H1 (cell line): Measurements from ENCODE around the gene MTM1. TPM values are rescaled to one million over a fixed set of nuclear protein-coding genes. Genes with fewer than 3 reads are reported as not detected.

Experiments used
- CTCF ChIA-PET: fragments of 300-600 bp; sonication (Branson Sonifier 250); formaldehyde crosslinking; loops from one replicate; lab custom pipeline; 2021; ENCODE audit not compliant: partially characterized antibody; lab: Charles Lee
- POLR2A ChIA-PET: fragments of 300-600 bp; sonication (Branson Sonifier 250); formaldehyde crosslinking; loops from one replicate; lab custom pipeline; 2021; ENCODE audit warnings: inconsistent platforms; ENCODE audit not compliant: partially characterized antibody; lab: Charles Lee
- DNase-seq, 2 experiments: peaks; one replicate each; pipeline versions ENCODE4 v3.0.0 to v3.0.0-alpha.2; 2010 to 2022; ENCODE audit warnings: low spot score in 2 of 2, low read depth in 1 of 2, mixed read lengths in 1 of 2
- FAIRE-seq: peaks from 2 replicates; lab custom pipeline; 2011; peaks lifted over from hg19 to GRCh38; lab: Jason Lieb, UNC
- H2AFZ ChIP-seq: 2 replicates; pipeline ENCODE4 v1.8.1; 2012; ENCODE audit warnings: low read length, inconsistent platforms
- H2AK5ac ChIP-seq: 2 replicates; pipeline ENCODE4 v1.6.1; 2013; ENCODE audit warnings: low read depth, low read length
- H2BK120ac ChIP-seq: replicated peaks from 2 replicates; pipeline ENCODE3; 2013; ENCODE audit warnings: low read depth, low read length, inconsistent platforms
- H2BK12ac ChIP-seq: 2 replicates; pipeline ENCODE4 v1.6.1; 2013; ENCODE audit warnings: low read depth, low read length
- H2BK15ac ChIP-seq: 2 replicates; pipeline ENCODE4 v1.6.1; 2013; ENCODE audit warnings: low read length
- H2BK20ac ChIP-seq: 2 replicates; pipeline ENCODE4 v1.6.1; 2013; ENCODE audit warnings: low read length
- H2BK5ac ChIP-seq: 2 replicates; pipeline ENCODE4 v1.6.1; 2013; ENCODE audit warnings: low read depth, low read length
- H3K14ac ChIP-seq: 2 replicates; pipeline ENCODE4 v1.6.1; 2013; ENCODE audit warnings: inconsistent platforms; ENCODE audit not compliant: insufficient read length
- H3K18ac ChIP-seq: 2 replicates; pipeline ENCODE4 v1.6.1; 2013; ENCODE audit warnings: low read length; ENCODE audit errors: extremely low read depth
- H3K23ac ChIP-seq: 2 replicates; pipeline ENCODE4 v1.6.1; 2013; ENCODE audit warnings: inconsistent platforms; ENCODE audit not compliant: insufficient read length
- H3K23me2 ChIP-seq: 2 replicates; pipeline ENCODE4 v1.6.1; 2013; ENCODE audit warnings: low read depth, low read length
- H3K27ac ChIP-seq: 2 replicates; pipeline ENCODE4 v1.6.1; 2011; ENCODE audit warnings: low read depth, low read length, inconsistent platforms
- H3K27me3 ChIP-seq, 4 experiments: replicated peaks in 1 of 4; 1 replicate in 1 of 4; 2 replicates in 3 of 4; pipeline versions ENCODE4 v1.6.1 to v1.8.1; 2011 to 2013; ENCODE audit warnings: low read length in 3 of 4, mild to moderate bottlenecking in 3 of 4, inconsistent platforms in 2 of 4, mixed read lengths in 2 of 4, moderate library complexity in 1 of 4; ENCODE audit not compliant: control insufficient read depth in 3 of 4, insufficient read depth in 3 of 4; ENCODE audit errors: extremely low read depth in 1 of 4
- H3K36me3 ChIP-seq, 4 experiments: 2 replicates each; pipeline versions ENCODE4 v1.6.1 to v1.8.1; 2011 to 2013; ENCODE audit warnings: mild to moderate bottlenecking in 4 of 4, low read length in 3 of 4, moderate library complexity in 2 of 4, control low read depth in 1 of 4, inconsistent platforms in 1 of 4; ENCODE audit not compliant: insufficient read depth in 4 of 4, control insufficient read depth in 2 of 4
- H3K4ac ChIP-seq: replicated peaks from 2 replicates; pipeline ENCODE3; 2013; ENCODE audit warnings: low read length, low read depth, mixed read lengths, inconsistent platforms; ENCODE audit not compliant: insufficient read length
- H3K4me1 ChIP-seq, 4 experiments: replicated peaks in 1 of 4; 1 replicate in 1 of 4; 2 replicates in 3 of 4; pipeline versions ENCODE4 v1.6.1 to v1.8.1; 2011 to 2013; ENCODE audit warnings: low read length in 3 of 4, inconsistent platforms in 2 of 4, mixed read lengths in 1 of 4; ENCODE audit not compliant: insufficient read depth in 4 of 4, control insufficient read depth in 3 of 4
- H3K4me2 ChIP-seq, 2 experiments: 2 replicates each; pipeline versions ENCODE4 v1.6.1 to v1.8.1; 2011 to 2013; ENCODE audit warnings: low read depth in 2 of 2, low read length in 2 of 2, control low read depth in 1 of 2, inconsistent platforms in 1 of 2, mild to moderate bottlenecking in 1 of 2; ENCODE audit not compliant: insufficient read depth in 1 of 2
- H3K4me3 ChIP-seq, 4 experiments: fragments of 200-600, 300-600 bp in 1 of 4; sonication (generic), shearing (Covaris generic), sonication (Bioruptor Twin) in 1 of 4; 2 replicates each; pipeline versions ENCODE4 v1.5.1 to v1.8.1; 2011 to 2016; ENCODE audit warnings: low read length in 4 of 4, low read depth in 3 of 4, control low read depth in 2 of 4, inconsistent platforms in 2 of 4, mild to moderate bottlenecking in 2 of 4, mixed read lengths in 1 of 4, moderate library complexity in 1 of 4; ENCODE audit not compliant: insufficient read depth in 2 of 4; ENCODE audit errors: extremely low read depth in 1 of 4
- H3K56ac ChIP-seq: replicated peaks from 2 replicates; pipeline ENCODE3; 2013; ENCODE audit warnings: low read depth, mild to moderate bottlenecking, mixed read lengths, low read length, inconsistent platforms; ENCODE audit not compliant: insufficient read length
- H3K79me1 ChIP-seq: 2 replicates; pipeline ENCODE4 v1.6.1; 2013; ENCODE audit warnings: low read depth, low read length, control low read depth
- H3K79me2 ChIP-seq, 2 experiments: 2 replicates each; pipeline versions ENCODE4 v1.6.1 to v1.8.1; 2012 to 2013; ENCODE audit warnings: low read length in 2 of 2, mild to moderate bottlenecking in 2 of 2, inconsistent platforms in 1 of 2; ENCODE audit not compliant: insufficient read depth in 2 of 2, control insufficient read depth in 1 of 2
- H3K9ac ChIP-seq, 4 experiments: replicated peaks in 1 of 4; 1 replicate in 1 of 4; 2 replicates in 3 of 4; pipeline versions ENCODE4 v1.6.1 to v1.8.1; 2011 to 2013; ENCODE audit warnings: low read depth in 3 of 4, low read length in 3 of 4, control low read depth in 2 of 4, mild to moderate bottlenecking in 2 of 4, moderate library complexity in 2 of 4, inconsistent platforms in 1 of 4; ENCODE audit errors: extremely low read depth in 1 of 4
- H3K9me3 ChIP-seq, 2 experiments: 2 replicates each; pipeline versions ENCODE4 v1.6.1 to v1.8.1; 2012 to 2013; ENCODE audit warnings: mild to moderate bottlenecking in 2 of 2, moderate library complexity in 2 of 2, control low read depth in 1 of 2, inconsistent platforms in 1 of 2, low read depth in 1 of 2, low read length in 1 of 2, mixed read lengths in 1 of 2; ENCODE audit not compliant: insufficient read depth in 2 of 2
- H4K20me1 ChIP-seq, 2 experiments: replicated peaks in 1 of 2; 2 replicates each; pipeline versions ENCODE3 to v1.8.1; 2011 to 2013; ENCODE audit warnings: inconsistent platforms in 2 of 2, low read length in 2 of 2, mild to moderate bottlenecking in 1 of 2; ENCODE audit not compliant: insufficient read depth in 2 of 2, control insufficient read depth in 1 of 2
- H4K5ac ChIP-seq: 2 replicates; pipeline ENCODE4 v1.6.1; 2013; ENCODE audit warnings: low read length, low read depth, mixed read lengths, inconsistent platforms; ENCODE audit not compliant: insufficient read length
- H4K8ac ChIP-seq: 2 replicates; pipeline ENCODE4 v1.8.0; 2013; ENCODE audit warnings: mild to moderate bottlenecking, moderate library complexity, low read length, inconsistent platforms; ENCODE audit not compliant: insufficient read depth; ENCODE audit errors: extremely low read depth
- H4K91ac ChIP-seq: replicated peaks from 2 replicates; pipeline ENCODE3; 2013; ENCODE audit warnings: low read length, mixed read lengths, inconsistent platforms; ENCODE audit not compliant: insufficient read length
- ASH2L ChIP-seq: fragments of 200-600, 300-600 bp; sonication (generic); IDR thresholded peaks from one replicate; pipeline ENCODE4 v1.7.1; 2017; ENCODE audit warnings: low read length
- BCL11A ChIP-seq, 2 experiments: IDR thresholded peaks; one replicate each; pipeline ENCODE4 v1.6.1; 2011; ENCODE audit warnings: low read depth in 2 of 2, low read length in 2 of 2, mild to moderate bottlenecking in 2 of 2
- CBX8 ChIP-seq: fragments of 300-800, 300-1000 bp; sonication (generic); IDR thresholded peaks from 2 replicates; pipeline ENCODE4 v1.7.1; 2016; ENCODE audit warnings: low read depth, low read length, borderline replicate concordance
- CREB1 ChIP-seq: IDR thresholded peaks from 2 replicates; pipeline ENCODE4 v1.6.1; 2012; ENCODE audit warnings: inconsistent platforms
- NANOG ChIP-seq: IDR thresholded peaks from 2 replicates; pipeline ENCODE4 v1.6.1; 2011; ENCODE audit warnings: low read length, low read depth, mild to moderate bottlenecking, inconsistent platforms; ENCODE audit not compliant: insufficient read depth, poor library complexity, severe bottlenecking
- NRF1 ChIP-seq: IDR thresholded peaks from 2 replicates; pipeline ENCODE4 v1.6.1; 2011; ENCODE audit warnings: mild to moderate bottlenecking, low read depth, low read length, improper control_type of control experiment
- POLR2AphosphoS5 ChIP-seq: IDR thresholded peaks from 2 replicates; pipeline ENCODE4 v1.6.1; 2011; ENCODE audit warnings: low read depth, low read length
- RBBP5 ChIP-seq: IDR thresholded peaks from 2 replicates; pipeline ENCODE4 v1.7.1; 2012; ENCODE audit warnings: low read depth, mild to moderate bottlenecking, inconsistent platforms, low read length, moderate library complexity, borderline replicate concordance
- RNF2 ChIP-seq: fragments of 200-900, 300-1000 bp; sonication (generic); IDR thresholded peaks from 2 replicates; pipeline ENCODE4 v1.7.1; 2016; ENCODE audit warnings: borderline replicate concordance, low read depth, mild to moderate bottlenecking, antibody characterized with exemption, low read length; ENCODE audit not compliant: poor library complexity, severe bottlenecking; ENCODE audit errors: missing control alignments
- SAP30 ChIP-seq: fragments of 300-600 bp; sonication (generic); IDR thresholded peaks from 2 replicates; pipeline ENCODE4 v1.7.1; 2012; ENCODE audit warnings: low read length, moderate library complexity, mild to moderate bottlenecking, inconsistent platforms; ENCODE audit not compliant: insufficient read depth, insufficient replicate concordance
- TEAD4 ChIP-seq: IDR thresholded peaks from 2 replicates; pipeline ENCODE4 v1.6.1; 2012; ENCODE audit warnings: low read depth, low read length, inconsistent platforms, mixed read lengths
- YY1 ChIP-seq: IDR thresholded peaks from 2 replicates; pipeline ENCODE4 v1.6.1; 2011; ENCODE audit warnings: low read depth, mild to moderate bottlenecking, low read length
- WGBS, 2 experiments: shearing (Covaris generic) in 1 of 2; methylation state at CpG; one replicate each; pipeline versions ENCODE4 v1.1.6 to v1.1.7; 2013 to 2015; ENCODE audit warnings: low lambda C conversion rate in 2 of 2, mixed read lengths in 2 of 2, inconsistent platforms in 1 of 2, low coverage in 1 of 2, missing lambda C conversion rate in 1 of 2; ENCODE audit not compliant: insufficient replicate concordance in 2 of 2, insufficient coverage in 1 of 2, insufficient read length in 1 of 2; ENCODE audit errors: extremely low coverage in 1 of 2, missing lambda C conversion rate in 1 of 2; 5-methylcytosine and 5-hydroxymethylcytosine counted together
- polyA plus RNA-seq, 7 experiments: library from polyadenylated mRNA; depleted of rRNA in 3 of 7; stranded (reverse) in 5 of 7; unstranded in 2 of 7; fragments of >200 nt in 5 of 7; fragments of 200-250 nt in 2 of 7; gene quantifications; 1 replicate in 5 of 7; 2 replicates in 1 of 7; 4 replicates in 1 of 7; pipeline versions ENCODE4 v1.2.1 to v1.2.3, GENCODE V29; 2011 to 2013; ENCODE audit warnings: missing spikeins in 2 of 7, mixed read lengths in 2 of 7
- total RNA-seq: library from RNA; stranded (reverse); fragmentation: NEBNext Ultra II Directional; extraction: Animal tissue kit (Norgen Biotek cat#: 25700); gene quantifications from 2 replicates; pipeline ENCODE4 v1.2.1, GENCODE V29; 2021
- TF ChIP-seq, protein P1 (sequence below): IDR thresholded peaks from 2 replicates; pipeline ENCODE4 v1.6.1; 2011; ENCODE audit warnings: low read length, improper control_type of control experiment

The MTM1 gene
- total and polyA plus RNA-seq, 2 of the 8 experiments (the other 6 are each of a cell fraction or from before 2014, with no cell fraction given) = 2.3 to 8.4 TPM

DNA sequence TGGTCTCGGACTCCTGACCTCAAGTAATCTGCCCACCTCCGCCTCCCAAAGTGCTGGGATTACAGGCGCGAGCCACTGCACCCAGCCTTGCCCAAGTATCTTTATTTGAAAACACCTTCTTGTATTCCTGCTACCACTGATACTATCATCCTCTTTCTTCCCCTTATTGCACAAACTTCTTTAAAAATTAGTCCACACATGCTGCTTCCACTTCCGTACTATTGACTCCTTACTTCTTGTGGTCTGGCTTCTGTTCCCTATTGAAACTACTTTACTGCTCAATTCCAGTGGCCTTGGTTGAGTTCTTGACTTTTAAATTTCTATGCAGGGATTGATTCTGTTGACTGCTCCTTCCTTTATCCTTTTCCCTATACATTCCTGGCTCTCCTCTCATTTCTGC lies 38.8 kb downstream of the MTM1 start:
- H3K27ac ChIP-seq = no peak overlapping the region
- no peak overlapping the region for H3K4me2 ChIP-seq
- 89% methylated on average over 5 of the region's 5 CpGs; no CpG with 5 or more reads in 1 of the 2 experiments for WGBS, 2 experiments
- ChIA-PET CTCF (interaction anchor here (0.8 kb wide), 1 partner anchor 18 kb away, joined by 4 read pairs; no protein-coding TSS in a partner anchor), POLR2A (no interaction called here)
- H3K79me1 ChIP-seq = no peaks in the 10 kb centered on the region
- H3K18ac ChIP-seq = no peak overlapping the region
- no peak overlapping the region for H4K91ac ChIP-seq
- no peak overlapping the region for H3K9ac ChIP-seq
- H2AK5ac ChIP-seq = no peak overlapping the region
- DNase-seq = no peak
- no peak overlapping the region for H2BK120ac ChIP-seq
- no peak for FAIRE-seq
- no peaks in the 10 kb centered on the region for H4K20me1 ChIP-seq
- no peaks in the 10 kb centered on the region for H3K36me3 ChIP-seq
- H3K56ac ChIP-seq = no peak overlapping the region
- H4K5ac ChIP-seq = no peak overlapping the region
- H3K79me2 ChIP-seq = no peaks in the 10 kb centered on the region
- H3K4ac ChIP-seq = no peak overlapping the region
- H3K23me2 ChIP-seq = no peaks in the 10 kb centered on the region
- H2AFZ ChIP-seq = no peak overlapping the region
- H3K9me3 ChIP-seq = no peaks in the 10 kb centered on the region
- H3K23ac ChIP-seq = no peak overlapping the region
- H3K14ac ChIP-seq = no peak overlapping the region
- no peak overlapping the region for H2BK5ac ChIP-seq
- H2BK20ac ChIP-seq = no peak overlapping the region
- no peak overlapping the region for H3K4me3 ChIP-seq
- no peaks in the 10 kb centered on the region for H3K27me3 ChIP-seq
- no peak overlapping the region for H4K8ac ChIP-seq
- no peak overlapping the region for H2BK15ac ChIP-seq
- no peak overlapping the region for H2BK12ac ChIP-seq
- no peaks in the 10 kb centered on the region for H3K4me1 ChIP-seq
- no peak for TF ChIP-seq SAP30
- TF ChIP-seq POLR2AphosphoS5 = no peak
- TF ChIP-seq YY1 = no peak
- no peak for TF ChIP-seq BCL11A (IDR thresholded peaks at IDR 0.05; ENCODE audit: low read depth in 2 of 2, low read length in 2 of 2)
- no peak for TF ChIP-seq NANOG
- TF ChIP-seq ASH2L = no peak
- no peak for TF ChIP-seq TEAD4
- no peak for TF ChIP-seq CREB1
- no peak for TF ChIP-seq NRF1
- TF ChIP-seq RNF2 = no peak
- TF ChIP-seq, protein P1, sequence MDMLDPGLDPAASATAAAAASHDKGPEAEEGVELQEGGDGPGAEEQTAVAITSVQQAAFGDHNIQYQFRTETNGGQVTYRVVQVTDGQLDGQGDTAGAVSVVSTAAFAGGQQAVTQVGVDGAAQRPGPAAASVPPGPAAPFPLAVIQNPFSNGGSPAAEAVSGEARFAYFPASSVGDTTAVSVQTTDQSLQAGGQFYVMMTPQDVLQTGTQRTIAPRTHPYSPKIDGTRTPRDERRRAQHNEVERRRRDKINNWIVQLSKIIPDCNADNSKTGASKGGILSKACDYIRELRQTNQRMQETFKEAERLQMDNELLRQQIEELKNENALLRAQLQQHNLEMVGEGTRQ = no peak
- TF ChIP-seq RBBP5 = no peak
- no peak for TF ChIP-seq CBX8
